HL-60/S4 treated with phorbol 12-myristate 13-acetate at 8.2 ng/mL for 4 days and 3 days (cell line): ENCODE results near the gene C10orf88.

Experiments used
- in situ Hi-C: fragments of 300-500 bp; cut with MboI; formaldehyde crosslinking; loops from 2 replicates; pipeline ENCODE4 v1.15.0; 2022; ENCODE audit warnings: low sequenced_read_pairs

C10orf88 gene, protein sequence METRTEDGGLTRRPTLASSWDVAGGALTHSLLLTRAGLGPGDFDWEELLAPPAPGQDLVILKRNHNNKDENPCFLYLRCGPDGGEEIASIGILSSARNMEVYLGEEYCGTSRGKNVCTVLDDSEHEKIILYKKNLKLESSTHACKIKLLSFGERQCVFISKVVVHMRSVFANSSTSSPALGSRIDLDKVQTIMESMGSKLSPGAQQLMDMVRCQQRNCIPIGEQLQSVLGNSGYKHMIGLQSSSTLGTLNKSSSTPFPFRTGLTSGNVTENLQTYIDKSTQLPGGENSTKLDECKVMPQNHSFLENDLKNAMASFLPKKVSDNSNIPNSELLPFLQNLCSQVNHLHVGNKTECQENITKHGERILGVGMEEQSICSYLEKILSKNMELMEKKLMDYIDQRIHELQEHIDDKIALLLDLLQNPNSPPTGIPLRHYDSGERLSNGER

DNA sequence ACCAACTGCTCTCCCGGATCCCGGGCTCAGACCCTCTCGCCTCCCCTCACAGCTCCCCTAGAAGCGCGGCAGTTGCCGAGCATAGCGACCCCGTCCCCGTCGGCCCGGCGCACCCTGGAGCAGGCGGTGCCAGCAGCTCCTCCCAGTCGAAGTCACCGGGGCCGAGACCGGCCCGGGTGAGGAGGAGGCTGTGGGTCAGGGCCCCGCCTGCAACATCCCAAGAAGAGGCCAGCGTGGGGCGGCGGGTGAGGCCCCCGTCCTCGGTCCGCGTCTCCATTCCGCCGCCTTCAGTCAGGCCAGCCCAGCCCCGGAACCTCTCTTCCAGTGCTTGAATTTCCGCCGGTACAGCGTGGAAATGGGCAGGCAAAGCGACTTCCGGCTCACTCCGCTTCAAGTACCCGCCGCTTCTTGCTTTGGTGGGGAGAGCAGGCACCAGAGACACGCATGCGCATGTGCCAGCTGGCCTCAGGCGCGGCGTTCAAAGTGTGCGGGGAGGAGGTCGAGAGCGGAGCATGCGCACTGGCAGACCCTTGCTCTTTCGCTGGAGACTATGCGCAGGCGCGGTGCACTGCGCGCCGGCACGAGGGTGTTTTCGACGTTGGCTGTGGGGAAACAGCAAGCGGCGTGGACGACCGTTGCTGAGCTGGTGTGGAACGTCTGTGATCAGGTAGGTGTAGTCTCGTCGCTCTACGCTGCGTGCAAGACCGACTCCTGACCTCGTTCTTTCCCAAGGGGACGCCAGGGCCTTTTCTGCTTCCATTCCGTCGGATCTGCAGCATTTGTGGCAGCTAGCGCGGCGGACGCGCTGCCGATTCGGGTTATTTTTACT, at the start of gene C10orf88:
TSS of gene C10orf88 (minus strand) at position 326 of the 829 bp plus-strand sequence. CDS start at position 277, 49 bp downstream.
- in situ Hi-C loops = no loop called here

DNA sequence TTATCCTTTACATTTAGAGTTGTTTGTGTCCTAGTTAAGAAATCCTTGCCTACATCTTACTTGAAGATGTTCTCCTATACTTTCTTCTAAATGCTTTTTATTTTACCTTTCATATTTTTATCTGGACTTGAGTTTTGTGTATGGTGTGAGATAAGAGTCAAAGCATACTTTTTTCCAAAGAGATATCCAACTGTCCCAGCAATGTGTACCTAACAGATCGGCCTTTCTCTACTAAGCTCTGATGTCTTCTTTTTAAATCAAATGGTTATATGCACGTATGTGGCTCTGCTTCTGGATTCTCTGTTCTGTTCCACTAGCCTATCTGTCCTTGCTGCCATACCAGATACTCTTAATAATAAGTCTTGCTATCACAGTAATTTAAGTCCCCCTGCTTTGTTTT, 47.3 kb upstream of the C10orf88 start:
- in situ Hi-C loops = no loop called here

DNA sequence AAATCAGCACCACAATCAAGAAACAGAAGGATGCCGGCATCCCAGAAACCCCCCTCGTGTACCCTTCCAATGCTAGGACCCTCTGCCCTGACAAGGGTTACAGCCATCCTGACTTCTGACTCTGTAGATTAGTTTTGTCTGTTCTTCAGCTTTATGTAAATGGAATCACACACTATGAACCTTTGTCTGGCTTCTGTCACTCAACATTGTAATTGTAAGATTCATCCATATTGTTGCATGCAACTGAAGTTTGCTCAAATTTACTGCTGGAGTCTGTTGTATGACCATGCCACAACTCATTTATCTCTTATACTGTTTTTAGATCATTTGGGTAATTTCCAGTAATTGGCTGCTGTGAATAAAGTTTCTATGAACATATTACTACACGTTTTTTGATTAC, 46.1 kb upstream of the C10orf88 start:
- in situ Hi-C loops = no loop called here

DNA sequence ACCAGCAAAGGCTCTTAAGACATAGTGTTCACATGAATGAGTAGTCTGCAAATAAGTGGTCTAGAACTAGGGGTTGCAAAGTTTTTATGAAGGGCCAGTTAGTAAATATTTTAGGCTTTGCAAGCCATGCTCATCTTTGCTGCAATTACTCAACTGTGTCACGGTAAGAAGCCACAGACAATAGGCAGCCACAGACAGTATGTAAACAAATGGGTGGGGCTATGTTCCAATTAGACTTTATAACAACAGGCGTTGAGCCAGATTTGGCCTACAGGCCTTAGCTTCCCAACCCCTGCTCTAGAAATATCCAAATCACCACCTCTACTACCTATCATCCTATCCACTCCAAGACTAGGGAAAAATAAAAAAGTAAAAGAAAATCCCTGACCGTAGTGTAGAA, 45.3 kb upstream of the C10orf88 start:
- in situ Hi-C loops = no loop called here

DNA sequence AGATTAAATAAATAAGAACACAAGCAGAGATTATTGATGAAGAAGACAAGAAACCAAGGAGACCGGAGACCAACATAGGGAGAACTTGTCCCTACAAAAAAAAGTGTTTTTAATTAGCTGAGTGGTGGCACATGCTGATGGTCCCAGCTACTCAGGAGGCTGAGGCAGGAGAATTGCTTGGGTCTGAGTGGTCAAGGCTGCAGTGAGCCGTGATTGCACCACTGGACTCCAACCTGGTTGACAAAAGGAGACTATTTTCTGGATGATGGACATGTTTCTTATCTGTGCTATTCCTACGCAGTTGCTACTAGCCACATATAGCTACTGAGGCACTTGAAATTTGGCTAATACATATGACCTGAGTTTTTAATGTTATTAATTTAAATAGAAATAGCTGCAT, 44.9 kb upstream of the C10orf88 start:
- in situ Hi-C loops = no loop called here

DNA sequence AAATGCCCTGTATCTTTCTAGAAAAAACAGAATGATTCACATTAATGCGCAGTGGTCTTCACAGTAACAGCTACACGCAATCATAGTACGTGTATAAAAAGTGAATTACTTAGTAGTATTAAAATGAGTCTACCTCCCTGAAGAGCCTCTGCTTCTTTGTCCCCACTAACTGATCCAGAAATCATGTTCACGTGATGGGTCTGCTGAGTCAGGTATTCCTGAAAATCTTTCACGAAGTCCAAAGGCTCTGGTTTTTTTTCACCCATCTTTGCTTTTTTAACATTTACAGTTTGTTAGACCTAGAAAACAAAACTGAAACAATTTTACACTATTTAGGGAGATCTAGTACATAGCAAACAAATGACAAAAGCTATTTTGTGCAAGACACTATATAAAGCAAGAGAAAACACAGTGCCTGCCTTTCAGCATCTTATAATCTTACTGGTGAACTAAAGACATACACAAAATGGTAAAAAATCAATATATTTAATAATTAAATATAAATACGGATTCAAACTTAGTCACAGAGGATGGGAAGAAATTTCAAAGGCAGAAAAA, 44.4 kb upstream of the C10orf88 start:
- in situ Hi-C loops = no loop called here

DNA sequence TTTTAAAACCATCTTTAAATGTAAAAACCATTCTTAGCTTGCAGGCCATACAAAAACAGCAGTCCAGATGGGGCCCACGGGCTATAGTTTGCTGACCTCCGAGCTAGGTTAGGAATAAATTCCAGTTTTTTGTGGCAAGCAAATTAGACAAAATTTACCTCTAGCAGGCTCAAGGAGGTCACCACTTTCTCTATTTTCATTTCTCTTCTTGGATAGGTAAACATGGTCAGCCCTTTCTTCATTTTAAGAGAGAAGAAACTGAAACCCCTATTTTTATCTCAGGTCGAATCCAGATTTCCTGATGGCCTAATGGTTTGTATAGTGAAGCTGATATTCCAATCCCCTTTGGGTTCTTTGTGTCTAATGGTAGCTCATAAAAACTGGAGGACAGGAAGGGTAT, 43.8 kb upstream of the C10orf88 start:
- in situ Hi-C loops = no loop called here

DNA sequence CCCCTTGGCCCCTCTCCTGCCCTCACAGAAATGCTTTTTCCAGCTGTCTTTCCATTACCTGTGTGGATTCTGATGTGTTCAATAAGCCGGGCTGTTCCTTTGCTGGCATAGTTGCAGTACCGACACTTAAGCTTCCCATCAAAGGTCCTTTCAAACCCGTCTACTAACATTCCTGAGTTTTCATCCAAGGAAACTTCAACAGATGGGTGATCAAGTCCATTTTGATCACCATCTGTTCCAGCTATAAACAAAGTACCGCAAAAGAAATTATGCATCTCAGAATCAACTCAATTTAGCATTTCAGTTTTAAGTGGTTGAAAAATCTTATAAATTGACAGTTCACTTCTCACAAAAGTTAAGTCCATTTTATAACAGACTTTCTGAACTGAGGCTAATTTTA, 41.9 kb upstream of the C10orf88 start:
- in situ Hi-C loops = no loop called here

DNA sequence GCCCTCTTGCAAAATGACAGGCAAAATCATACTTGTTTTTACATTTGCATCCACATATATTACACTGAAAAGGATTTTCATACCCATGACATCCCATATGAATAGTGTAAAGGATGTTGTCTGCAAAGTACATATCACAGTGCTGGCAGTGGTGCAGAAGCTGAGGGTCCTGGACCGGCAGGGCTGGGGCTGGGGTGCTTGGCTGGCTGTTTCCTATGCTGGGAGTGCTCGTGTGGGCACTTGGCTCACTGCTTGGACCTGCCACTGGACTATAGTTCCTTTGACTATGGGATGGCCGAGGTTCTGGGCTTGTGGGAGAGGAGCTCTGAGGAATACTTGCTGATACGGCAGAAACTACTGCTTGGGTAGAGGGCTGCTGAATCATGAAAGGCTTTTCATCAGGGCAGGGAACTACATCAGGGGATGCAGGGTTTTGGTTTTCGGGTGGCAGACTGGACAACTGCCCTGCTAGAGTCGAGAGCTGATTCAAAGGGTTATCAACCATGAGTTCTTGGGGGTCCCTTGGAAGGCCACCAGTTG, 39.8 kb upstream of the C10orf88 start:
- in situ Hi-C loops = no loop called here

DNA sequence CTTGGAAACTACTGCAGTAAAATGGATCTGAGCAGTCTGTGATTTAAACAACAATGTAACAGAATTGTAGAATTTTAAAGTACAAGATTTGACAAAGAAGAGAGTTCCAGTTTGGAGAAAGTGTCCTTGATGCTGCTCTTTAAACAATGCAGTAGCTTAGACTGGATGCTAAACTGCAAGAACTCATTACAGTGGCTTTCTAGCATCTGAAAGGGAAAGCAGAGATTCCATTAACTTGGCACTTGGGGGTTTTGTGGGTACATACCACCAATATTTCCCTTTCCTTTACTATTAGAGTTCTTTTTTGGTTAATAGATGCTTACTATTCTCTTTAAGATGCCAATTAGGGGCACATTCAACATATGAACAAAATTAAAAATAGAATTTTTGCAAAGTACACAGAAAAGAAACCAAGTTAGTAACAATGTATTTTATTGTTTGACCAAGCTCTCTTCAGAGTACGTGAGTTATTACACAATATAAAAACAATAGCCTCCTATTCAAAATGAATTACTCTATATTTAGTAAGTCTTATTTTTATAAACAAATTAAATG, 38.1 kb upstream of the C10orf88 start:
- in situ Hi-C loops = no loop called here

DNA sequence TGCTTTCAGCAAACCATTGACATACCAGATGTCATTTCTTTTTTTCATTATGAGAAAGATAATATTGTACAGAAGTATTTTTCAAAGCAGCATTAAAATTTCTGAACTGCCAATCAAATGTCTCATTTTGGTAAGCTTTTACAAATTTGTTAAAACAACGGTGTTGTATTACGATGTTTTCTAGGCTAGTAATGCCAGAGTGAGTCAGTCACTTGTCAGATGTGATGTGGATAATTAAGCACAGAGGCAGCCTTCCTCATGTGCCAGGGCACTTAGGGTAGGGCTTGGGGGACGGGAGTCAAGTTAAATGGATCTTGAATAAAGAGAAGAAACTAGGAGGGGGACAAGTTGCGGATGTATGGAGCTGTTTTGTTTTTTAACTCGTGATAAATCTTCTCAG, 36.3 kb upstream of the C10orf88 start:
- in situ Hi-C loops = no loop called here

DNA sequence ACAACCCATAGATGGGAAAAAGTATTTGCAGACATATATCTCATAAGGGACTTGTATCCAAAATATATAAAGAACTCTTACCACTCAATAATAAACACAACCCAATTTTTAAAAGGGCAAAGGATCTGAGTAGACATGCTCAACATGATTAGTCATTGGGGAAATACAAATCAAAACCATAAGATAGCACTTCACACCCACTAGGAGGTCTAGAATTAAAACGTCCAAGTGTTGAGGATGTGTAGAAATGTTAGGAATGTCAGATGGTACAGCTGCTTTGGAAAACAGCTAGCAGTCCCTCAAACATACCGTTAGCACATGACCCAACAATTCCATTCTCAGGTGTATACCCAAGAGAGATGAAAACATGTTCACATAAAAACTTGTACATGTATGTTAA, 34.5 kb upstream of the C10orf88 start:
- in situ Hi-C loops = no loop called here

DNA sequence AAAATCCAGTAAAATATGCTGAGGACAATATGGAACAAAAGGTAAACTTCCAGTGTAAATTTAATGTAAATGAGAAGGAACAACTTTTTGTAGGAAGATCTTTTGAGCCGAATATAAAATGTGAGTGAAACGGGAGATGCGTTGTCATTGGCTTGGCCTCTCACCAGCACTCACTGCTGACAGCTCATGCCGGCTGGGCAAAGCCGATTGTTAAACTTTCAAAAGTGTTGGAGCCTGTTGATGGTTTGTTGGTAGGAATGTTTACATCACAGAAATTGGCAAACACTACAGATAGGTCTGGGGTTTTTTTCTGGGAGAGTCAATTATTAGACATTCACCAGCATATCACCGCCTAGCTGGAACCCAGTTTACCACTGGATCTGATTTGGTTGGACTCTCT, 32.3 kb upstream of the C10orf88 start:
- in situ Hi-C loops = no loop called here

DNA sequence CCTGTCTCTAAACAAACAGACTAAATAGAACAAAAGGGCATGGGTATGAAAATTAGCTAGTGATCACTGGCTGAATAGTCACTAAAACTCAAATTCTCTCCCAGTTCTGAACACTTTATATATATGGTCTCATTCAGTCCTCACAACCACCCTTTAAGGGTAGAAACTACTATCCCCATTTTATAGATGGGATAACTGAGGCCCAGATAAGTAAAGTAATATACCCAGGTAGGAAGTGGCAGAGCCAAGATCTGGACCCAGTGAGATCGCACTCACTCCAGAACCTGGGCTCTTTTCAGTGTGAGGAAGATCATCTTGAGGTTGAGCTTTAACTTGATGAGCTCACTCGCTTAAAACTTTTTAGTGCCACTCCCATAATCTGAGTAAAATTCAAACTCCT, 30.7 kb upstream of the C10orf88 start:
- in situ Hi-C loops = no loop called here

DNA sequence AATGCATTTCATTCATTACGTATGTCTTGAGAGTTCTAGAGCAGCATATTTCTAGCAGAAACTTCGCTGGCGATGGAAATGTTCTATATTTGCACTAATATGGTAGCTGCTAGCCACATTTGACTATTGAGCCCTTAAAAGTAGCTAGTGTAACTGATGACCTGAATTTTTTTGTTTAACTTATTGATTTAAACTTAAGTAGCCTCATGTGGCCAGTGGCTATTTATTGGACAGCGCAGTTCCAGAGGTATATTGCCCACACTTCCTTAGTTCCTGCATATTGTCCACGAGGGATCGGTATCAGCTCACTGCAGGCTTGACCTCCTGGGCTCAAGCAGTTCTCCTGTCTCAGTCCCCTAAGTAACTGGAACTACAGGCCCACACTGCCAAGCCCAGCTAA, 29.9 kb upstream of the C10orf88 start:
- in situ Hi-C loops = no loop called here

DNA sequence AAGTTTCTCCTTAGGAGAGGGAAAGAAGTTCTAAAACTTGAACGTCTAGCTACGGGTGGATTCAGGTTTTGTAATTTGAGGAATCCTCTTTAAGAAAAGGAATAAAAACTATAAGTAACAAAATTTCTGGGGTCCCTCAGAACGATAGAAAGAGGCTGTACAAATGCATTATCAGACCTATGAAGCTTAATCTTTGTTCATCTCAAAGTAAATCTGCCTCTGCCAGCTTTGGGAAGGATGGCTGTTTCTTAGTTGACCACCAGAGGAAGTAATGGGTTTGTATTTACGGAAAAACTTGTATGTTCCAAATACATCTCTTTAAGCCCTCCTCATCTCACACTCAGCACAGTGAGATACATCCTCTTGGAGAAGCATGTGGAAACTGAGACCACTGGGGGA, 27.0 kb upstream of the C10orf88 start:
- in situ Hi-C loops = no loop called here

DNA sequence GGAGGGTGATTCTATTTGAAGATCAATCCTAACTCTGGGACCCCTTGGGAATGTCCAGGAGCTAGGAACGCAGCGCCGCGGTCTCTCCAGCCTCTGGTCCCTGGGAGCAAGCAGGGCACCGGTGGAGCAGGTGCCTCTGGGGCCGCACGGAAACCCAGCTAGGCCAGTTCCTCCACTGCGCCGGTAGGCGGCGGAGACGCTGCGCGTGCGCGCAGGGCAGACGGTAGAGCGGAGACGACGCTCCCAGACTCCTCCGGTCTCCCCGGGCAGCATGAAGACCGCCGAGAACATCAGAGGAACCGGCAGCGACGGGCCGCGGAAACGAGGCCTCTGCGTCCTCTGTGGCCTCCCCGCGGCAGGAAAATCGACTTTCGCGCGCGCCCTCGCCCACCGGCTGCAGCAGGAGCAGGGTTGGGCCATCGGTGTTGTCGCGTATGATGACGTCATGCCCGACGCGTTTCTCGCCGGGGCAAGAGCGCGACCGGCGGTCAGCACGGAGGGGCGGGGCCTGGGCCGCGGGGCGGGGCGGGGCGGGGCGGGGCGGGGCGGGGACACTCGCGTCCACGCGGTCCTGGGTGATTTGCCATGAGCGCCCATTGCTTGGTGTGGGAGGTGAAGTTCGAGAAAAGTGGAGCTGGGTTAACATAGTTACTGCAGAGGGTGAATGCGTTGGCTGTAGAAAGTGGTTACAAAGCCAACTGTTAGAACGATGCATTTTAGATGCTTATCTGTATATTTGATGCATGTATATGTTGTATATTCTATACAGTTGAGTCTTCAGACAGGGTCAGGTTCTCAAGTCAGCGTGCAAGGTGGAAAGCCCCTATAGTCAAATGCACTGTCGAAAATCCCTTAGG, 26.4 kb upstream of the C10orf88 start, which contains the start of gene PSTK:
TSS of gene PSTK (plus strand) at position 193 of the 857 bp plus-strand sequence. CDS start at position 272, 79 bp downstream.
- in situ Hi-C loops = no loop called here

DNA sequence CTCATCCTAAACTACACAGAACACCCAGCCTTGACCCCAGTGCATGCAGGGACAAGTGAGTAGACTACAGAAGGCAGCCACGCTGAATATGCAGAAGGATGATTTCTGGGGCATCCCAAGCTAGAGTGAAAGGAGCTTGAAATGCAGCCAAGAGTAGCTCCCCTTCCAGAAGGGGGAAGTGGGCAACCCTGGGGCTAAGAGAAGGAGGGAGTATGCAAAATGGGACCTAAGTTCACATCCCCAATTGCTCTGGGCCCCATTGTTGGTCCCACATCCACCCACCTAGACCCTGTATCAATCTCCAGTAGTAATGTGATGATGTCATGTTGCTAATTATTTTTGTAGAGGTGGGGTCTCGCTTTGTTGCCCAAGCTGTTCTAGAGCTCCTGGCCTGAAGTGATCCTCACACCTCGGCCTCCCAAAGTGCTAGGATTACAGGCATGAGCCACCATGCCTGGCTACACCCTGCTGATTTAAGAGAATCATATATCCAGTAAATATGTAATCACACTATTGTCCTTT, 20.6 kb upstream of the C10orf88 start:
- in situ Hi-C loops = no loop called here

DNA sequence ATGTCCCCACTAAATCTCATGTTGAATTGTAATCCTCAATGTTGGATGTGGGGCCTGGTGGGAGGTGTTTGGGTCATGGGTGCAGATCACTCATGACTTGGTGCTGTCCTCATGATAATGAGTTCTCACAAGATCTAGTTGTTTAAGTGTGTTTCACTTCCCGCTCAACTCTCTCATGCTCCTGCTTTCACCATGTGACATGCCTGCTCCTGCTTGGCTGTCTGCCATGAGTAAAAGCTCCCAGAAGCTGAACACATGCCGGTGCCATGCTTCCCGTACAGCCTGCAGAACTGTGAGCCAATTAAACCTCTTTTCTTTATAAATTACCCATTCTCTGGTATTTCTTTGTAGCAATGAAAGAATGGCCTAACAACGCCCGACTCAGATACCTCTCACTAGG, 20.0 kb upstream of the C10orf88 start:
- in situ Hi-C loops = no loop called here

DNA sequence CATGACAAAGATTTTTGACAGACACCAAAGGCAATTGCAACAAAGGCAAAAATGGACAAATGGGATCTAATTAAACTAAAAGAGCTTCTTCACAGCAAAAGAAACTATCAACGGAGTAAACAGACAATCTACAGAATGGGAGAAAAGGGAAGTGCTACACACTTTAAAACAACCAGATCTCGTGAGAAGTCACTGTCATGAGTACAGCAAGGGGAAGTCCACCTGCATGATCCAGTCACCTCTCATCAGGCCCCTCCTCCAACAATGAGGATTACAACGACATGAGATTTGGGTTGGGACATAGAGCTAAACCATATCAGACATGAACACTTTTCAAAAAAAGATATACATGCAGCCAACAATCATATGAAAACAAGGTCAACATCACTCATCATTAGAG, 14.7 kb upstream of the C10orf88 start:
- in situ Hi-C loops = no loop called here
